K562 (cell line): Measurements from ENCODE around the gene TMED4. TPM values are rescaled to one million over a fixed set of nuclear protein-coding genes. Genes with fewer than 3 reads are reported as not detected.

ENCODE experiments used
- BRF1 ChIP-seq: IDR thresholded peaks from 3 replicates; pipeline ENCODE4 v1.6.1; 2011; ENCODE audit warnings: borderline replicate concordance, mild to moderate bottlenecking; ENCODE audit not compliant: insufficient read length; ENCODE audit errors: extremely low read depth
- COPS2 ChIP-seq: fragments of 450-650 bp; conservative IDR thresholded peaks from 2 replicates; pipeline ENCODE4 v1.6.1; 2016; ENCODE audit warnings: mild to moderate bottlenecking, moderate library complexity
- ELK3 ChIP-seq: fragments of 450-650 bp; formaldehyde crosslinking; IDR thresholded peaks from 2 replicates; pipeline ENCODE4 v1.4.0; 2020; ENCODE audit warnings: mild to moderate bottlenecking
- MGA ChIP-seq: fragments of 450-650 bp; IDR thresholded peaks from 2 replicates; pipeline ENCODE4 v1.6.1; 2016; ENCODE audit warnings: mild to moderate bottlenecking, moderate library complexity
- RBM34 ChIP-seq: fragments of 200-400 bp; formaldehyde crosslinking; IDR thresholded peaks from 2 replicates; pipeline ENCODE4 v1.6.1; 2018; ENCODE audit warnings: low read length, borderline replicate concordance; ENCODE audit not compliant: insufficient read depth
- YBX1 ChIP-seq: fragments of 450-650 bp; IDR thresholded peaks from 2 replicates; pipeline ENCODE4 v1.7.1; 2016; ENCODE audit warnings: mild to moderate bottlenecking
- ZFX ChIP-seq: sonication (generic); formaldehyde crosslinking; IDR thresholded peaks from 2 replicates; pipeline ENCODE4 v1.8.0; 2022; ENCODE audit warnings: mild to moderate bottlenecking, missing genetic modification reagents, moderate library complexity
- ZMIZ1 ChIP-seq, 2 experiments: fragments of 150-350 bp in 1 of 2; IDR thresholded peaks; 2 replicates each; pipeline ENCODE4 v1.6.1; 2012 to 2016; ENCODE audit warnings: low read depth in 2 of 2, low read length in 2 of 2, mild to moderate bottlenecking in 1 of 2, moderate library complexity in 1 of 2
- ZNF316 ChIP-seq: fragments of 450-650 bp; IDR thresholded peaks from 2 replicates; pipeline ENCODE4 v1.6.1; 2016
- ZNF431 ChIP-seq: sonication (generic); formaldehyde crosslinking; IDR thresholded peaks from 2 replicates; pipeline ENCODE4 v1.8.0; 2022; ENCODE audit warnings: mild to moderate bottlenecking, missing genetic modification reagents
- polyA plus RNA-seq, 8 experiments: library from polyadenylated mRNA; depleted of rRNA in 4 of 8; stranded (reverse) in 5 of 8; unstranded in 3 of 8; fragments of >200 nt; fragmentation: Nextera tagmentation in 2 of 8; fragmentation: Illumina TruSeq in 1 of 8; extraction: Ambion mirVana in 2 of 8; extraction: Trizol in 1 of 8; gene quantifications; 2 replicates each; pipeline versions ENCODE4 v1.2.1 to v1.2.3, GENCODE V29; 2011 to 2014; ENCODE audit warnings: inconsistent platforms in 1 of 8, missing spikeins in 1 of 8
- total RNA-seq, 7 experiments: library from RNA; depleted of rRNA in 6 of 7; stranded (reverse); fragments of >200 nt in 6 of 7; fragmentation: Illumina TruSeq in 2 of 7; extraction: Trizol in 2 of 7; gene quantifications; 2 replicates each; pipeline versions ENCODE4 v1.2.1 to v1.2.3, GENCODE V29; 2011 to 2021; ENCODE audit warnings: low replicate concordance in 1 of 7

TMED4 gene
- total and polyA plus RNA-seq, 9 of the 15 experiments (the other 6 are each of a cell fraction or from before 2014, with no cell fraction given): 20.3 to 64.0 (median 42.1) TPM

GRCh38 chr7:44587843-44588711, 6.0 kb upstream of the TMED4 start (continued):
- TF ChIP-seq ZMIZ1 (IDR thresholded peaks at IDR 0.05; ENCODE audit: low read depth in 2 of 2, low read length in 2 of 2): no peak
- no peak for TF ChIP-seq ELK3 (CRISPR knock-in tag)
- no peak for TF ChIP-seq MGA
- no peak for TF ChIP-seq BRF1
- TF ChIP-seq COPS2: no peak
- TF ChIP-seq YBX1: no peak
- no peak for TF ChIP-seq RBM34
- TF ChIP-seq ZNF316: no peak
- TF ChIP-seq ZFX: no peak
- no peak for TF ChIP-seq ZNF431
